H9 (cell line): Measurements from ENCODE around the gene FBXL20. TPM values are rescaled to one million over a fixed set of nuclear protein-coding genes. Genes with fewer than 3 reads are reported as not detected.

Source experiments
- DNase-seq: peaks from one replicate; pipeline ENCODE4 v3.0.0-alpha.2; 2017
- H2AFZ ChIP-seq: one replicate; pipeline ENCODE4 v1.6.1; 2013; ENCODE audit warnings: mild to moderate bottlenecking, low read length, control low read depth, moderate library complexity
- H2AK5ac ChIP-seq: 2 replicates; pipeline ENCODE4 v1.6.1; 2013; ENCODE audit warnings: low read length, control low read depth, mixed read lengths; ENCODE audit not compliant: insufficient read length
- H2BK120ac ChIP-seq: one replicate; pipeline ENCODE4 v1.6.1; 2013; ENCODE audit warnings: low read depth, mild to moderate bottlenecking, low read length, control low read depth, inconsistent platforms; ENCODE audit not compliant: poor library complexity, severe bottlenecking
- H2BK12ac ChIP-seq: 2 replicates; pipeline ENCODE4 v1.6.1; 2013; ENCODE audit warnings: low read length, control low read depth, mixed read lengths, low read depth; ENCODE audit not compliant: insufficient read length
- H2BK15ac ChIP-seq: 2 replicates; pipeline ENCODE4 v1.6.1; 2013; ENCODE audit warnings: low read depth, low read length, control low read depth
- H2BK20ac ChIP-seq: one replicate; pipeline ENCODE4 v1.6.1; 2013; ENCODE audit warnings: low read depth, mild to moderate bottlenecking, low read length, control low read depth, inconsistent platforms; ENCODE audit not compliant: poor library complexity, severe bottlenecking
- H2BK5ac ChIP-seq: 2 replicates; pipeline ENCODE4 v1.6.1; 2013; ENCODE audit warnings: low read length, control low read depth, mixed read lengths; ENCODE audit not compliant: insufficient read length
- H3K14ac ChIP-seq: 2 replicates; pipeline ENCODE4 v1.6.1; 2013; ENCODE audit warnings: low read length, control low read depth; ENCODE audit not compliant: insufficient read depth
- H3K18ac ChIP-seq: 2 replicates; pipeline ENCODE4 v1.6.1; 2013; ENCODE audit warnings: low read depth, mild to moderate bottlenecking, mixed read lengths, low read length, control low read depth; ENCODE audit not compliant: insufficient read length
- H3K23ac ChIP-seq: 2 replicates; pipeline ENCODE4 v1.6.1; 2013; ENCODE audit warnings: low read length, control low read depth, mixed read lengths, low read depth; ENCODE audit not compliant: insufficient read length
- H3K23me2 ChIP-seq: 2 replicates; pipeline ENCODE4 v1.6.1; 2013; ENCODE audit warnings: low read depth, mild to moderate bottlenecking, mixed read lengths, low read length, control low read depth; ENCODE audit not compliant: insufficient read length, poor library complexity, severe bottlenecking
- H3K27ac ChIP-seq: 2 replicates; pipeline ENCODE4 v1.5.1; 2013; ENCODE audit warnings: low read length, control low read depth, mixed read lengths, low read depth; ENCODE audit not compliant: insufficient read length
- H3K27me3 ChIP-seq: 2 replicates; pipeline ENCODE4 v1.6.1; 2013; ENCODE audit warnings: low read length, control low read depth, inconsistent platforms; ENCODE audit not compliant: insufficient read depth
- H3K4ac ChIP-seq: 2 replicates; pipeline ENCODE4 v1.6.1; 2013; ENCODE audit warnings: low read depth, mild to moderate bottlenecking, control low read depth, inconsistent platforms, low read length, moderate library complexity
- H3K4me1 ChIP-seq: 2 replicates; pipeline ENCODE4 v1.6.1; 2013; ENCODE audit warnings: low read length, control low read depth, inconsistent platforms; ENCODE audit not compliant: insufficient read depth
- H3K4me2 ChIP-seq: 2 replicates; pipeline ENCODE4 v1.6.1; 2013; ENCODE audit warnings: low read length, control low read depth, mixed read lengths; ENCODE audit not compliant: insufficient read length, insufficient read depth
- H3K56ac ChIP-seq: 2 replicates; pipeline ENCODE4 v1.6.1; 2013; ENCODE audit warnings: low read depth, mild to moderate bottlenecking, mixed read lengths, low read length, control low read depth; ENCODE audit not compliant: insufficient read length
- H3K79me1 ChIP-seq: 2 replicates; pipeline ENCODE4 v1.6.1; 2013; ENCODE audit warnings: low read depth, mild to moderate bottlenecking, moderate library complexity, low read length, control low read depth, inconsistent platforms; ENCODE audit not compliant: insufficient read depth, poor library complexity, severe bottlenecking
- H3K79me2 ChIP-seq: 2 replicates; pipeline ENCODE4 v1.6.1; 2013; ENCODE audit warnings: low read length, control low read depth, inconsistent platforms; ENCODE audit not compliant: insufficient read depth
- H3K9ac ChIP-seq: 2 replicates; pipeline ENCODE4 v1.6.1; 2013; ENCODE audit warnings: low read length, control low read depth, mixed read lengths; ENCODE audit not compliant: insufficient read length; ENCODE audit errors: extremely low read depth
- H3K9me3 ChIP-seq: one replicate; pipeline ENCODE4 v1.6.1; 2013; ENCODE audit warnings: low read depth, low read length, inconsistent platforms; ENCODE audit not compliant: control insufficient read depth
- H3T11ph ChIP-seq: one replicate; pipeline ENCODE4 v1.6.1; 2013; ENCODE audit warnings: mild to moderate bottlenecking, low read length, control low read depth, inconsistent platforms
- H4K20me1 ChIP-seq: one replicate; pipeline ENCODE4 v1.6.1; 2013; ENCODE audit not compliant: control insufficient read depth, insufficient read length, insufficient read depth
- H4K5ac ChIP-seq: 2 replicates; pipeline ENCODE4 v1.6.1; 2013; ENCODE audit warnings: low read depth, mild to moderate bottlenecking, mixed read lengths, low read length, control low read depth; ENCODE audit not compliant: insufficient read length
- H4K8ac ChIP-seq: replicated peaks from 2 replicates; pipeline ENCODE4 v1.6.1; 2013; ENCODE audit warnings: low read length, control low read depth, mixed read lengths, low read depth; ENCODE audit not compliant: insufficient read length
- H4K91ac ChIP-seq: 2 replicates; pipeline ENCODE4 v1.6.1; 2013; ENCODE audit warnings: low read depth, mild to moderate bottlenecking, moderate library complexity, mixed read lengths, low read length, control low read depth; ENCODE audit not compliant: insufficient read length
- H3K27ac Mint-ChIP-seq, 3 experiments: 2 replicates in 2 of 3; 3 replicates in 1 of 3; pipeline ENCODE4 v1.8.0; 2020 to 2021; ENCODE audit warnings: mixed read lengths in 3 of 3, mild to moderate bottlenecking in 1 of 3, moderate library complexity in 1 of 3
- H3K27me3 Mint-ChIP-seq: 2 replicates; pipeline ENCODE4 v1.8.0; 2021; ENCODE audit warnings: low read depth, mild to moderate bottlenecking, moderate library complexity, mixed read lengths
- H3K36me3 Mint-ChIP-seq, 3 experiments: 2 replicates in 2 of 3; 3 replicates in 1 of 3; pipeline ENCODE4 v1.8.0; 2020 to 2021; ENCODE audit warnings: low read depth in 3 of 3, mixed read lengths in 3 of 3; ENCODE audit not compliant: insufficient read depth in 1 of 3
- H3K4me1 Mint-ChIP-seq, 2 experiments: 2 replicates each; pipeline ENCODE4 v1.8.0; 2020; ENCODE audit warnings: mixed read lengths in 2 of 2
- H3K4me3 Mint-ChIP-seq, 2 experiments: 2 replicates in 1 of 2; 3 replicates in 1 of 2; pipeline ENCODE4 v1.8.0; 2020 to 2021; ENCODE audit warnings: mild to moderate bottlenecking in 2 of 2, mixed read lengths in 2 of 2, moderate library complexity in 1 of 2
- H3K9me3 Mint-ChIP-seq, 2 experiments: 2 replicates in 1 of 2; 3 replicates in 1 of 2; pipeline ENCODE4 v1.8.0; 2020; ENCODE audit warnings: mild to moderate bottlenecking in 2 of 2, mixed read lengths in 2 of 2, moderate library complexity in 1 of 2
- WGBS: extraction: QIAGEN DNeasy Blood & Tissue Kit; methylation state at CpG from one replicate; pipeline ENCODE4 v1.1.7; 2013; ENCODE audit warnings: missing lambda C conversion rate, low lambda C conversion rate, mixed read lengths; ENCODE audit not compliant: insufficient read length; ENCODE audit errors: extremely low coverage; 5-methylcytosine and 5-hydroxymethylcytosine counted together
- total RNA-seq: library from RNA; stranded (reverse); gene quantifications from 2 replicates; pipeline ENCODE4 v1.2.1, GENCODE V29; 2021
- TF ChIP-seq, protein P1 (sequence below): fragments of 200-600 bp; sonication (generic); conservative IDR thresholded peaks from 3 replicates; pipeline ENCODE4 v1.8.0; 2021; ENCODE audit warnings: antibody characterized with exemption, mild to moderate bottlenecking

Gene FBXL20
- total RNA-seq, 1 experiment from 2014 or later = 18.4 TPM

DNA sequence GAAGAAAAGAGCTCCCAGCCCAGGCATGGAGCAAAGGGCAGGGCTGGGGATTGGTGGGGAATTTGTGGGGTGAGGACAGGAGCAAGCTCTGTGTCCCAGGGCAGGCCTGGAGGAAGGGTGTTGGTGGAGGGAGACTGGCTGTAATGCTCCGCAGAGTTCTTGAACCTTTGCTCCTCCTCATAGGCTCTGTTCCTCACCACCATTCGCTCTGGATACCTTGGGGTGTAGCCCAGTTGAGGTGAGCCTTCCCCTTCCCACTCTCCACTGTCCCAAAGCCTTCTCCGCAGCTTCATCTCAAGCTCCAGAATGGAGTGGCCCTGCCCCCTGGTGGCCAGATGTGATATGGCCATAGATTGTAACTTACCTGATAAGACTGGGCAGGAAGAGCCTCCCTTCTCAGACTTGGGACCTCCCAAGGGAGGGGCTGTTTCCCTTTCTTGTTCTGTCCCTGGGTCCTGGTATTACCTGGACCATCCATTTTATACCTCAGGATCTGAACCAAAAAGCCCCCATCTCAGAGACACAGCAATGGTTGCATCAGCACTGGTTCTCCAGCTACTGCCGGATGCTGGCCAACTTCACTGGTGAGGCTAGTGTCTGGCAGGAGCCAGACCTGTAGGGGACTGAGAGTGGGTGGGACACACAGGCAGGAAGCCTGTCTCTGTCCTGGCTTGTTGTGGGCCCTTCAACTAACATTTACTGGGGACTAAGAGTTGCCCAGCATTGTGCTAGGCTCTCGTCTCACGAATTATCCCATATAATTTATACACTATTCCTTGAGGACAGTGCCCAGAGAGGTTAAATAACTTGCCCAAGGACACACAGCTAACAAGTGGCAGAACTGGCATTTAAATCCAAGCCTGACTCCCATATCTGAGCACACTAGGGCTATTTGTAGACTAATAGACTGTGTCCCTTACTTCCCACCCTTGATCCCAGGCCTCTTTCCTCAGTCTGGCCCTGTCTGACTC is 156.5 kb downstream of the FBXL20 start:
- Histone ChIP-seq H3K79me1 (no peaks in the 10 kb centered on the region), H3K4me1 (no peaks in the 10 kb centered on the region), H2BK12ac (no peak overlapping the region), H4K20me1 (peaks cover 2% of the 10 kb centered on the region), H3K27ac (no peak overlapping the region), H3T11ph (no peak overlapping the region), H3K4me2 (no peak overlapping the region), H2BK20ac (no peak overlapping the region), H3K27me3 (no peaks in the 10 kb centered on the region), H3K23ac (no peak overlapping the region), H2AK5ac (no peak overlapping the region), H3K4ac (no peak overlapping the region), H2BK120ac (no peak overlapping the region), H3K14ac (no peak overlapping the region), H2BK5ac (no peak overlapping the region), H3K9me3 (no peaks in the 10 kb centered on the region), H4K8ac (no peak overlapping the region), H2AFZ (no peak overlapping the region), H4K91ac (no peak overlapping the region), H4K5ac (no peak overlapping the region), H3K18ac (no peak overlapping the region), H3K56ac (no peak overlapping the region), H3K79me2 (no peaks in the 10 kb centered on the region), H3K23me2 (no peaks in the 10 kb centered on the region), H3K9ac (no peak overlapping the region), H2BK15ac (no peak overlapping the region)
- Mint-ChIP-seq H3K36me3 (no peaks in the 10 kb centered on the region), H3K9me3 (no peaks in the 10 kb centered on the region; a peak in 1 of 5 replicates), H3K27ac (no peak overlapping the region), H3K27me3 (peaks cover 2% of the 10 kb centered on the region; the same call in 1 of the 2 replicates), H3K4me3 (peak overlapping the region in 1 of 2 experiments; percentile 32; a peak in 2 of 5 replicates), H3K4me1 (peaks cover 8 to 22% of the 10 kb centered on the region in 2 experiments)
- WGBS = no CpG with 5 or more reads among the region's 6 CpGs
- TF ChIP-seq, protein P1, sequence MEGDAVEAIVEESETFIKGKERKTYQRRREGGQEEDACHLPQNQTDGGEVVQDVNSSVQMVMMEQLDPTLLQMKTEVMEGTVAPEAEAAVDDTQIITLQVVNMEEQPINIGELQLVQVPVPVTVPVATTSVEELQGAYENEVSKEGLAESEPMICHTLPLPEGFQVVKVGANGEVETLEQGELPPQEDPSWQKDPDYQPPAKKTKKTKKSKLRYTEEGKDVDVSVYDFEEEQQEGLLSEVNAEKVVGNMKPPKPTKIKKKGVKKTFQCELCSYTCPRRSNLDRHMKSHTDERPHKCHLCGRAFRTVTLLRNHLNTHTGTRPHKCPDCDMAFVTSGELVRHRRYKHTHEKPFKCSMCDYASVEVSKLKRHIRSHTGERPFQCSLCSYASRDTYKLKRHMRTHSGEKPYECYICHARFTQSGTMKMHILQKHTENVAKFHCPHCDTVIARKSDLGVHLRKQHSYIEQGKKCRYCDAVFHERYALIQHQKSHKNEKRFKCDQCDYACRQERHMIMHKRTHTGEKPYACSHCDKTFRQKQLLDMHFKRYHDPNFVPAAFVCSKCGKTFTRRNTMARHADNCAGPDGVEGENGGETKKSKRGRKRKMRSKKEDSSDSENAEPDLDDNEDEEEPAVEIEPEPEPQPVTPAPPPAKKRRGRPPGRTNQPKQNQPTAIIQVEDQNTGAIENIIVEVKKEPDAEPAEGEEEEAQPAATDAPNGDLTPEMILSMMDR = peak; percentile 98
- DNase-seq = peak; percentile 97
